HG02610 (cell line): Measurements from ENCODE around the gene WDSUB1.

ENCODE experiments used
- ATAC-seq: cut with Tn5 transposase; IDR thresholded peaks from one replicate; pipeline ENCODE4 v1.9.1; 2021; ENCODE audit warnings: mild to moderate bottlenecking, moderate library complexity; ENCODE audit not compliant: unreplicated experiment

Gene WDSUB1

GRCh38 chr2:159225025-159226016, 61.2 kb downstream of the WDSUB1 start:
- ATAC-seq: no peak

GRCh38 chr2:159224061-159224813, 62.3 kb downstream of the WDSUB1 start:
- no peak for ATAC-seq

GRCh38 chr2:159219394-159219998, 67.0 kb downstream of the WDSUB1 start:
- no peak for ATAC-seq

- ATAC-seq: no peak
These were observed 68.1 kb downstream of the WDSUB1 start for GRCh38 chr2:159218389-159218788.

- ATAC-seq: no peak
These were observed 68.8 kb downstream of the WDSUB1 start for GRCh38 chr2:159217676-159218075.

- no peak for ATAC-seq
These were observed 71.4 kb downstream of the WDSUB1 start for GRCh38 chr2:159215116-159215515.

- ATAC-seq: no peak
These were observed 72.1 kb downstream of the WDSUB1 start for GRCh38 chr2:159214325-159214865.

- ATAC-seq: no peak
These were observed 73.2 kb downstream of the WDSUB1 start for GRCh38 chr2:159213296-159213695.

GRCh38 chr2:159211447-159212396, 74.8 kb downstream of the WDSUB1 start:
- no peak for ATAC-seq

GRCh38 chr2:159209341-159210306, 76.9 kb downstream of the WDSUB1 start:
- peak; percentile 83 for ATAC-seq

- ATAC-seq: no peak
These were observed 78.1 kb downstream of the WDSUB1 start for GRCh38 chr2:159208438-159208837.

GRCh38 chr2:159206736-159207380, 79.6 kb downstream of the WDSUB1 start:
- no peak for ATAC-seq

GRCh38 chr2:159204381-159205144, 81.9 kb downstream of the WDSUB1 start:
- no peak for ATAC-seq

- no peak for ATAC-seq
These were observed 83.9 kb downstream of the WDSUB1 start for GRCh38 chr2:159202568-159203071.

- ATAC-seq: peak; percentile 97
These were observed 85.0 kb downstream of the WDSUB1 start for GRCh38 chr2:159201360-159202063.

- ATAC-seq: no peak
These were observed 86.0 kb downstream of the WDSUB1 start for GRCh38 chr2:159200498-159200897.
